ENCODE data around the gene NLRP9.

The NLRP9 gene

DNA sequence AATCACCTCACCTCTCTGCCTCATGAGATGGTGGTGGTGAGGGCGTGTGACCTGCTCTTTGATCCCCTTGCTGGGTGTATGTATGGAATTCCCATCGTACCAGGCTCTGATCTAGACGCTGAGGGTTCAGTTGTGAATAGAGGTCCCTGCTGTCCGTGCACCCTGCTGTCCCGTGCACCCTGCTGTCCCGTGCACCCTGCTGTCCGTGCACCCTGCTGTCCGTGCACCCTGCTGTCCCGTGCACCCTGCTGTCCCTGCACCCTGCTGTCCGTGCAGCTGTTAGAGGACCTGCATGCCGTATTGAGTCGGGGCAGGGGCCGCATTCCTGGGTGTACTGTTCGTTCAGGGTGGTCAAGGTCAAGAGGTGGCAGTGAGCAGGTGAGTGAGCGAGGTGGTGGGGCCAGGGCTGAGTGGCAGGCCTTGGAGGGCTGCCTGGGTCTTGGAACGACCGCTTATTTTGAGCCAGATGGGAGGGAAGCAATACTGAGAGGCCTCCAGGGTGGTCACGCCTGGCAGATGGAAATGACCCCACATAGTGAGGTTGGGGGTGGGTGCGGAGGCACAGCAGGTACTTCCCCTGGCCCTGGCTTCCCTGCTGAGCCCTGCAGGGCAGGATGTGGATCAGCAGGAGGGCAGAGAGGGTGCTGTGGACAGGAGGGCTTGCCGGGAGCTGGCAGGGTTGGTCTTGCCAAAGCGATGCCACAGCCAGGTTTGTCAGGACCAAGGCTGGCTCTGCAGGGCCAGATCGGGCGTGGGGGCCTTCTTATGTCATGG, 67.7 kb downstream of the NLRP9 start:
- DNase-seq, result no peak

GRCh38 chr19:55669418-55670279, 68.6 kb downstream of the NLRP9 start:
- no peak for DNase-seq

DNA sequence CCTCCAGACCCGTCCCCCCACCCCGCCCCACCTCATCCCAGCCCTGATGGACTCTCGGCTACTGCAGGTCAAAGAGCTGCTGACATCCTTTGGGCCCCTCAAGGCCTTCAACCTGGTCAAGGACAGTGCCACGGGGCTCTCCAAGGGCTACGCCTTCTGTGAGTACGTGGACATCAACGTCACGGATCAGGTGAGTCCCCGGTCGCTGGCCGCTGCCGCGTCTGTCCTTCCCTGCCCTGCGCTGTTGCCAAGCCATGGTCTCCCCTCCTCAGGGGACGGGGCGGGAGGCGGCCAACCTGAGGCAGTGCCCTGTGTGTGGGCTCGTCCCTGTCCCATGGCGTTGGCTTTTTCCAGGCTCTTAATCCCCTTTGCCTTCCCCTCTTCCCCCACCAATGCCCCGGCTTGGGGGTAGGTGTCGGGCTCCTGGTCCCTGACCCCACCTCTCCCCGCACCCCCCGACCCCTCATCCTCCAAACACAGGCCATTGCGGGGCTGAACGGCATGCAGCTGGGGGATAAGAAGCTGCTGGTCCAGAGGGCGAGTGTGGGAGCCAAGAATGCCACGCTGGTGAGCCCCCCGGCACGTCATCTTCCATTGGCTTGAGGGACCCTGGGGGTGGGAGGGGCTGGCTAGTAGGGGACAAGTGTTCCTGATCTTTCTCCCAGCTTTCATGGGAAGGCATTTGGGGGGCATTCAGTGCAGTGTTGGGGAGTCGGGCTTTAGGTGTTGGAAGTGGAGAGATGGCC, 69.4 kb downstream of the NLRP9 start:
- DNase-seq, result no peak

GRCh38 chr19:55667958-55668357, 70.2 kb downstream of the NLRP9 start:
- DNase-seq, result no peak

DNA sequence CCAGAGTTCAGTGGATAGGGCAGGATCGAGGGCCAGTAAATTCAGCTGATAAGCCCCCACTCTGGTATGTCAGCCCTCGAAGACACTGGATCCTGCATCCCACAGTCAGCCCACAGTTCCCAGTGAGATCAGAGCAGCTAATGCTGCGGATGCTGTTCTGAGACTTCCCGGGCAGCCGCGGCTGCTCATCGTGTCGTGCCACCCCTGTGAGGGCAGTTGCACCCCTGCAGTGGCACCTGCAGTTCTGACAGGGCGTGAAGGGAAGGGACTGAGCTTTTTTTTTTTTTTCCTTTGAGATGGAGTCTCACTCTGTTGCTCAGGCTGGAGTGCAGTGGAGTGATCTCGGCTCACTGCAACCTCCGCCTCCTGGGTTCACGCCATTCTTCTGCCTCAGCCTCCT, 70.7 kb downstream of the NLRP9 start:
- DNase-seq, result no peak

DNA sequence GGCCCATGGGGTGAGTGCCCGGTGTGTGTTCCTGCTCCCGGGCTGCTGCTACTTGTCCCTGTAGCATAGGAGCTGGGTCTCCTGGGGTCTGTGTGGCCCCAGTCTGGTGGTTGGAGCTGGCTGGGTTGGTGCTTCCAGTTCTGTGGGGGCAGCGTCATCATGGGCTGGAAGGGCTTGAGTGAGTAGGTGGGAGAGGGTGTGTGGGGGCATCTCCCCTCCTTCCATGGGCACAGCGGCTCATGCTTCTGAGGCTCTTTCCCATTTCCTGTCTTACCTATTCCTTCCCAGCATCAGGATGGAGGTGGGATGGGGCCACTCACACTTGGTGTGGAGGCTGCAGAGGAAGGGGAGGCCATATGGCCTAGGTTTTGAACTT, 71.2 kb downstream of the NLRP9 start:
- DNase-seq, result no peak

GRCh38 chr19:55666343-55667005, 71.7 kb downstream of the NLRP9 start:
- DNase-seq, result no peak

GRCh38 chr19:55663846-55664536, 74.2 kb downstream of the NLRP9 start:
- DNase-seq, result no peak

GRCh38 chr19:55661826-55662225, 76.4 kb downstream of the NLRP9 start:
- DNase-seq, result no peak

GRCh38 chr19:55660991-55661390, 77.2 kb downstream of the NLRP9 start:
- DNase-seq, result no peak

GRCh38 chr19:55660404-55660803, 77.8 kb downstream of the NLRP9 start:
- DNase-seq, result no peak

- DNase-seq, result no peak
Observed at GRCh38 chr19:55659822-55660221, 78.4 kb downstream of the NLRP9 start.

DNA sequence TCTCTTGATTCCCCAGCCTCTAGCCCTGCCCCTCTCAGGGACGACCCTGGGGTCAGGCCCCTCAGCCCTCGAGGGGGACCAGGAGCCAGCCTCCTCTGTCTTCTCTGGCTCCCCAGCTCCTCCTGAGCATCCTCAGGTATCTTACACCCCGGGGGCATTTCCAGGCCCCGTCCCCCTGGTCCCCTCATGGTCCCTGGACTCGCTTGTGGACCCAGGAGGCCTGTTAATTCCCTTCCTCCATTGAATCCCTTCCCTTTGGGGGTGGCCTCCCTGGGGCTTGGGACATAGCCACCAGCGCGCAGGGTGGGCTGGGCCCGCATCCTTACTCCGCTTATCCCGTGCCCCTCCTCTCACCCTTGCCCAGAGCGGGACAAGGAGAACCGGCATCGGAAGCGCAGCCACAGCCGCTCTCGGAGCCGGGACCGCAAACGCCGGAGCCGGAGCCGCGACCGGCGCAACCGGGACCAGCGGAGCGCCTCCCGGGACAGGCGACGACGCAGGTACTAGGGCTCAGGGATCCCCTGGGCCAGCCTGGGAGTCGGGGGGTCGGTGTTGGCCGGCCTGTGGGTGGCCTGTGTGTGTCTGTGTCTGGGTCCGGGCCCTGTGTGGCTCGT, 79.2 kb downstream of the NLRP9 start:
- no peak for DNase-seq

All from CD4-positive, alpha-beta T cell treated with Interleukin-4 for 1 hour (primary cell).